Measurements from ENCODE around the gene CTBP1. TPM values are rescaled to one million over a fixed set of nuclear protein-coding genes. Genes with fewer than 3 reads are reported as not detected.

Gene CTBP1
- total RNA-seq, 1 experiment from 2014 or later: 187 TPM

- CTCF ChIA-PET: no interaction called here
- Histone ChIP-seq H3K4me3 (ENCODE audit: low read depth, low read length, poor library complexity, severe bottlenecking) (no peak overlapping the region), H3K4me1 (ENCODE audit: insufficient read depth, low read length, poor library complexity, severe bottlenecking) (no peaks in the 10 kb centered on the region), H3K36me3 (ENCODE audit: insufficient read depth, low read length, poor library complexity, severe bottlenecking) (peaks cover 70% of the 10 kb centered on the region), H3K27me3 (replicated peaks; ENCODE audit: insufficient read depth, low read depth, low read length, poor library complexity) (no peaks in the 10 kb centered on the region), H3K27ac (ENCODE audit: low read depth, low read length, poor library complexity, severe bottlenecking) (no peak overlapping the region), H3K9me3 (ENCODE audit: low read depth, low read length, poor library complexity, severe bottlenecking) (no peaks in the 10 kb centered on the region)
- intact Hi-C loops (cut with micrococcal nuclease; ENCODE audit: unreplicated experiment): no loop called here
- no peak for DNase-seq (ENCODE audit: low spot score)
- POLR2A ChIA-PET (ENCODE audit: low non-redundant PET): no interaction called here
- BruUV-seq (replicated peaks): no TSS peak
- TF ChIP-seq, protein P1, sequence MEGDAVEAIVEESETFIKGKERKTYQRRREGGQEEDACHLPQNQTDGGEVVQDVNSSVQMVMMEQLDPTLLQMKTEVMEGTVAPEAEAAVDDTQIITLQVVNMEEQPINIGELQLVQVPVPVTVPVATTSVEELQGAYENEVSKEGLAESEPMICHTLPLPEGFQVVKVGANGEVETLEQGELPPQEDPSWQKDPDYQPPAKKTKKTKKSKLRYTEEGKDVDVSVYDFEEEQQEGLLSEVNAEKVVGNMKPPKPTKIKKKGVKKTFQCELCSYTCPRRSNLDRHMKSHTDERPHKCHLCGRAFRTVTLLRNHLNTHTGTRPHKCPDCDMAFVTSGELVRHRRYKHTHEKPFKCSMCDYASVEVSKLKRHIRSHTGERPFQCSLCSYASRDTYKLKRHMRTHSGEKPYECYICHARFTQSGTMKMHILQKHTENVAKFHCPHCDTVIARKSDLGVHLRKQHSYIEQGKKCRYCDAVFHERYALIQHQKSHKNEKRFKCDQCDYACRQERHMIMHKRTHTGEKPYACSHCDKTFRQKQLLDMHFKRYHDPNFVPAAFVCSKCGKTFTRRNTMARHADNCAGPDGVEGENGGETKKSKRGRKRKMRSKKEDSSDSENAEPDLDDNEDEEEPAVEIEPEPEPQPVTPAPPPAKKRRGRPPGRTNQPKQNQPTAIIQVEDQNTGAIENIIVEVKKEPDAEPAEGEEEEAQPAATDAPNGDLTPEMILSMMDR (conservative IDR thresholded peaks at IDR 0.05; ENCODE audit: low read depth, low read length): no peak
- TF ChIP-seq EZH2 (IDR thresholded peaks at IDR 0.05; ENCODE audit: borderline replicate concordance, low read depth, low read length, poor library complexity, severe bottlenecking): no peak
These were observed 33.5 kb downstream of the CTBP1 start for GRCh38 chr4:1215141-1216075.

DNA sequence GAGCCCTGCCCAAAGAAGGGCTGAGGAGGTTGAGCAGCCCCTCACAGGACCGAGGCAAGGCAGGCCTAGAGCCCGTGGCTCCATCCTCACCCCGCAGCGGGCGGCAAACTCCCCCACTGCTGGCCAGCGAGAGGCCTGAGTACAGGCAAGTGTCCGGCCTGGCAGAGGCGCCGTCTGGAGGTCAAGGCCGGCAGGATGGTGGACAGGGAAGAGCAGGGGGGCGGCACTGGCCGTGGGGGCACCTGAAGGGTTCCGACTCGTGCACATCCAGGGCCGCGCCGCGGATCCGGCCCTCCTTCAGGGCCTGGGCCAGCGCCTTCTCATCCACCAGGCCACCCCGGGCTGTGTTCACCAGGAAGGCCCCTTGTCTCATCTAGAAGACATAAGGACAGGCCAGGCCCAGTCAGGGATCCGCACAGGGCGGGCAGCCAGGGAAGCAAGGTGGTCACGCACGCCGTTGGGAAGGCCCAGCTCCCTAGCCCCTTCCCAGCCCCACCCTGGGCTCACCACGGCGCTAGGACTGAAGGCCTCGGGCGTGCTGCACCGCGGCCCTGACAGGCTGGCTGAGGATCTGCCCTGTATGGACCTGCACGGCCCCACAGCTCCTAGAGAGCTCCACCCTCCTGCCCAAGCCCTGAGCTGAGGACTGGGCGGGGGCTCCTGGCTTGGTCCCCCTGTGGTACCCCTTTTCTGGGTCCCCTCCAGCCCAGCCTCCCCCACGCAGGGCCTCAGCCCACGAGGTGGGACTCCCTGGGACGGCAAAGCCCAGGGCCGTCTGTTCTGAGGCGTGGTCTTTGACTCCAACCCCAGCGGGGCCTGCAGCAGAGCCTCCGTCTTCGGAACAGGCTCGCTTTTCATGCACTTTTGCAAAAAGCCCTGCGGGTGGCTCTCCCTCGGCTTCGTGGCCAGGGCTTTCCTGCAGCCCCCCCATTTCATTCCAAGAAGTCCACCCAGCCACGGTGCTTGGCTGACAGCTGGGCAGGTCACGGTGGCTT is 34.5 kb downstream of the CTBP1 start:
- no peaks in the 10 kb centered on the region for H3K4me1 ChIP-seq (ENCODE audit: insufficient read depth, low read length, poor library complexity, severe bottlenecking)
- CTCF ChIA-PET: no interaction called here
- peaks cover 66% of the 10 kb centered on the region for H3K36me3 ChIP-seq (ENCODE audit: insufficient read depth, low read length, poor library complexity, severe bottlenecking)
- TF ChIP-seq EZH2 (IDR thresholded peaks at IDR 0.05; ENCODE audit: borderline replicate concordance, low read depth, low read length, poor library complexity, severe bottlenecking): no peak
- POLR2A ChIA-PET (ENCODE audit: low non-redundant PET): no interaction called here
- no peaks in the 10 kb centered on the region for H3K9me3 ChIP-seq (ENCODE audit: low read depth, low read length, poor library complexity, severe bottlenecking)
- no TSS peak for BruUV-seq (replicated peaks)
- H3K27me3 ChIP-seq (replicated peaks; ENCODE audit: insufficient read depth, low read depth, low read length, poor library complexity): no peaks in the 10 kb centered on the region
- no peak for DNase-seq (ENCODE audit: low spot score)
- no peak overlapping the region for H3K4me3 ChIP-seq (ENCODE audit: low read depth, low read length, poor library complexity, severe bottlenecking)
- intact Hi-C loops (cut with micrococcal nuclease; ENCODE audit: unreplicated experiment): no loop called here
- H3K27ac ChIP-seq (ENCODE audit: low read depth, low read length, poor library complexity, severe bottlenecking): no peak overlapping the region

GRCh38 chr4:1213336-1213995 is 35.5 kb downstream of the CTBP1 start:
- Histone ChIP-seq H3K27me3 (replicated peaks; ENCODE audit: insufficient read depth, low read depth, low read length, poor library complexity) (no peaks in the 10 kb centered on the region), H3K36me3 (ENCODE audit: insufficient read depth, low read length, poor library complexity, severe bottlenecking) (peaks cover 62% of the 10 kb centered on the region), H3K27ac (ENCODE audit: low read depth, low read length, poor library complexity, severe bottlenecking) (no peak overlapping the region), H3K4me1 (ENCODE audit: insufficient read depth, low read length, poor library complexity, severe bottlenecking) (no peaks in the 10 kb centered on the region), H3K4me3 (ENCODE audit: low read depth, low read length, poor library complexity, severe bottlenecking) (no peak overlapping the region), H3K9me3 (ENCODE audit: low read depth, low read length, poor library complexity, severe bottlenecking) (no peaks in the 10 kb centered on the region)
- ChIA-PET CTCF (no interaction called here), POLR2A (ENCODE audit: low non-redundant PET) (no interaction called here)
- intact Hi-C loops (cut with micrococcal nuclease; ENCODE audit: unreplicated experiment): no loop called here
- BruUV-seq (replicated peaks): no TSS peak
- DNase-seq (ENCODE audit: low spot score): no peak
- TF ChIP-seq EZH2 (IDR thresholded peaks at IDR 0.05; ENCODE audit: borderline replicate concordance, low read depth, low read length, poor library complexity, severe bottlenecking): no peak
- TF ChIP-seq, protein P1 (conservative IDR thresholded peaks at IDR 0.05; ENCODE audit: low read depth, low read length): no peak

Measured in A673 (cell line).